Measurements from ENCODE around the gene OPN4.

Gene OPN4

GRCh38 chr10:86699125-86699524 is 44.8 kb downstream of the OPN4 start:
- H3K9me3 ChIP-seq (ENCODE audit: insufficient read depth, low read length, severe bottlenecking): no peaks in the 10 kb centered on the region
- no peaks in the 10 kb centered on the region for H3K79me2 ChIP-seq (ENCODE audit: insufficient read depth, low read length)

GRCh38 chr10:86699541-86699940 is 45.2 kb downstream of the OPN4 start:
- Histone ChIP-seq H3K9ac (ENCODE audit: low read depth, low read length) (no peak overlapping the region), H3K27me3 (ENCODE audit: insufficient read depth, low read length, poor library complexity) (peaks cover 9% of the 10 kb centered on the region), H2AFZ (ENCODE audit: low read depth, low read length) (no peak overlapping the region), H3K27ac (ENCODE audit: low read length) (no peak overlapping the region), H3K9me3 (ENCODE audit: insufficient read depth, low read length, severe bottlenecking) (no peaks in the 10 kb centered on the region), H4K20me1 (ENCODE audit: insufficient read depth, low read length) (no peaks in the 10 kb centered on the region), H3K4me3 (ENCODE audit: low read depth in 1 of 2, low read length in 2 of 2) (no peak overlapping the region), H3K4me1 (ENCODE audit: insufficient read depth, low read length) (no peaks in the 10 kb centered on the region), H3K4me2 (ENCODE audit: insufficient read depth, low read length) (no peak overlapping the region), H3K36me3 (ENCODE audit: insufficient read depth, low read length) (no peaks in the 10 kb centered on the region), H3K79me2 (ENCODE audit: insufficient read depth, low read length) (no peaks in the 10 kb centered on the region)
- DNase-seq (no peak), ATAC-seq (ENCODE audit: insufficient read depth, low read depth) (no peak)
- TF ChIP-seq EZH2 (IDR thresholded peaks at IDR 0.05; ENCODE audit: borderline replicate concordance, low read depth, low read length, severe bottlenecking): no peak
- TF ChIP-seq CTCF (IDR thresholded peaks at IDR 0.05; ENCODE audit: borderline replicate concordance, extremely low read depth, low read length, poor library complexity, severe bottlenecking): no peak

More at GRCh38 chr10:86699125-86699524, 44.8 kb downstream of the OPN4 start:
- DNase-seq (no peak), ATAC-seq (ENCODE audit: insufficient read depth, low read depth) (no peak)
- Histone ChIP-seq H4K20me1 (ENCODE audit: insufficient read depth, low read length) (no peaks in the 10 kb centered on the region), H3K36me3 (ENCODE audit: insufficient read depth, low read length) (no peaks in the 10 kb centered on the region), H3K9ac (ENCODE audit: low read depth, low read length) (no peak overlapping the region), H3K4me1 (ENCODE audit: insufficient read depth, low read length) (no peaks in the 10 kb centered on the region), H3K4me2 (ENCODE audit: insufficient read depth, low read length) (no peak overlapping the region), H3K4me3 (ENCODE audit: low read depth in 1 of 2, low read length in 2 of 2) (no peak overlapping the region), H3K27ac (ENCODE audit: low read length) (no peak overlapping the region), H3K27me3 (ENCODE audit: insufficient read depth, low read length, poor library complexity) (peaks cover 9% of the 10 kb centered on the region), H2AFZ (ENCODE audit: low read depth, low read length) (no peak overlapping the region)
- no peak for TF ChIP-seq CTCF (IDR thresholded peaks at IDR 0.05; ENCODE audit: borderline replicate concordance, extremely low read depth, low read length, poor library complexity, severe bottlenecking)
- TF ChIP-seq EZH2 (IDR thresholded peaks at IDR 0.05; ENCODE audit: borderline replicate concordance, low read depth, low read length, severe bottlenecking): no peak

GRCh38 chr10:86699991-86700840 is 45.9 kb downstream of the OPN4 start:
- no peak for TF ChIP-seq CTCF (IDR thresholded peaks at IDR 0.05; ENCODE audit: borderline replicate concordance, extremely low read depth, low read length, poor library complexity, severe bottlenecking)
- no peak for TF ChIP-seq EZH2 (IDR thresholded peaks at IDR 0.05; ENCODE audit: borderline replicate concordance, low read depth, low read length, severe bottlenecking)
- ATAC-seq (ENCODE audit: insufficient read depth, low read depth): no peak

More at GRCh38 chr10:86699991-86700840, 45.9 kb downstream of the OPN4 start:
- Histone ChIP-seq H3K79me2 (ENCODE audit: insufficient read depth, low read length) (no peaks in the 10 kb centered on the region), H3K4me3 (ENCODE audit: low read depth in 1 of 2, low read length in 2 of 2) (no peak overlapping the region), H3K9me3 (ENCODE audit: insufficient read depth, low read length, severe bottlenecking) (no peaks in the 10 kb centered on the region), H3K4me1 (ENCODE audit: insufficient read depth, low read length) (no peaks in the 10 kb centered on the region), H3K9ac (ENCODE audit: low read depth, low read length) (no peak overlapping the region), H3K27me3 (ENCODE audit: insufficient read depth, low read length, poor library complexity) (peaks cover 9% of the 10 kb centered on the region), H3K4me2 (ENCODE audit: insufficient read depth, low read length) (no peak overlapping the region), H2AFZ (ENCODE audit: low read depth, low read length) (no peak overlapping the region), H3K27ac (ENCODE audit: low read length) (no peak overlapping the region), H4K20me1 (ENCODE audit: insufficient read depth, low read length) (no peaks in the 10 kb centered on the region), H3K36me3 (ENCODE audit: insufficient read depth, low read length) (no peaks in the 10 kb centered on the region)
- DNase-seq: no peak
